ENCODE data around the gene VWA5B1. TPM values are rescaled to one million over a fixed set of nuclear protein-coding genes. Genes with fewer than 3 reads are reported as not detected.

The VWA5B1 gene
- total RNA-seq, 1 experiment from 2014 or later: not detected

GRCh38 chr1:20250340-20250989, 40.2 kb upstream of the VWA5B1 start:
- Mint-ChIP-seq H3K9me3 (ENCODE audit: low read depth, unreplicated experiment) (no peaks in the 10 kb centered on the region), H3K36me3 (ENCODE audit: insufficient read depth, unreplicated experiment) (peaks cover 2% of the 10 kb centered on the region), H3K27me3 (ENCODE audit: unreplicated experiment) (peaks cover 15% of the 10 kb centered on the region), H3K4me3 (ENCODE audit: low read depth, unreplicated experiment) (no peak overlapping the region), H3K4me1 (ENCODE audit: low read depth, unreplicated experiment) (peaks cover 22% of the 10 kb centered on the region), H3K27ac (ENCODE audit: unreplicated experiment) (no peak overlapping the region)
- CTCF ChIA-PET: no interaction called here
- intact Hi-C loops (cut with micrococcal nuclease; ENCODE audit: unreplicated experiment): no loop called here
- TF ChIP-seq CTCF (IDR thresholded peaks at IDR 0.05; ENCODE audit: unreplicated experiment): no peak
- BruUV-seq (replicated peaks): no TSS peak
- peak; percentile 33 for DNase-seq

GRCh38 chr1:20252587-20252986, 38.1 kb upstream of the VWA5B1 start:
- Mint-ChIP-seq H3K4me1 (ENCODE audit: low read depth, unreplicated experiment) (peaks cover 28% of the 10 kb centered on the region), H3K27ac (ENCODE audit: unreplicated experiment) (no peak overlapping the region), H3K27me3 (ENCODE audit: unreplicated experiment) (peaks cover 21% of the 10 kb centered on the region), H3K9me3 (ENCODE audit: low read depth, unreplicated experiment) (no peaks in the 10 kb centered on the region), H3K36me3 (ENCODE audit: insufficient read depth, unreplicated experiment) (peaks cover 4% of the 10 kb centered on the region), H3K4me3 (ENCODE audit: low read depth, unreplicated experiment) (no peak overlapping the region)
- BruUV-seq (replicated peaks): no TSS peak
- intact Hi-C loops (cut with micrococcal nuclease; ENCODE audit: unreplicated experiment): no loop called here
- DNase-seq: no peak
- no peak for TF ChIP-seq CTCF (IDR thresholded peaks at IDR 0.05; ENCODE audit: unreplicated experiment)
- CTCF ChIA-PET: no interaction called here

GRCh38 chr1:20255666-20256065, 35.0 kb upstream of the VWA5B1 start:
- DNase-seq: peak; percentile 22
- intact Hi-C loops (cut with micrococcal nuclease; ENCODE audit: unreplicated experiment): no loop called here
- peaks cover 11% of the 10 kb centered on the region for H3K4me1 Mint-ChIP-seq (ENCODE audit: low read depth, unreplicated experiment)
- peak overlapping the region; percentile 40 for H3K4me3 Mint-ChIP-seq (ENCODE audit: low read depth, unreplicated experiment)
- BruUV-seq (replicated peaks): no TSS peak
- peaks cover 4% of the 10 kb centered on the region for H3K36me3 Mint-ChIP-seq (ENCODE audit: insufficient read depth, unreplicated experiment)
- CTCF ChIA-PET: no interaction called here
- no peak for TF ChIP-seq CTCF (IDR thresholded peaks at IDR 0.05; ENCODE audit: unreplicated experiment)
- no peak overlapping the region for H3K27ac Mint-ChIP-seq (ENCODE audit: unreplicated experiment)
- H3K9me3 Mint-ChIP-seq (ENCODE audit: low read depth, unreplicated experiment): no peaks in the 10 kb centered on the region
- H3K27me3 Mint-ChIP-seq (ENCODE audit: unreplicated experiment): peaks cover 41% of the 10 kb centered on the region

- BruUV-seq (replicated peaks): no TSS peak
- H3K9me3 Mint-ChIP-seq (ENCODE audit: low read depth, unreplicated experiment): no peaks in the 10 kb centered on the region
- peaks cover 11% of the 10 kb centered on the region for H3K4me1 Mint-ChIP-seq (ENCODE audit: low read depth, unreplicated experiment)
- DNase-seq: no peak
- intact Hi-C loops (cut with micrococcal nuclease; ENCODE audit: unreplicated experiment): no loop called here
- CTCF ChIA-PET: no interaction called here
- TF ChIP-seq CTCF (IDR thresholded peaks at IDR 0.05; ENCODE audit: unreplicated experiment): no peak
- peaks cover 56% of the 10 kb centered on the region for H3K27me3 Mint-ChIP-seq (ENCODE audit: unreplicated experiment)
- H3K36me3 Mint-ChIP-seq (ENCODE audit: insufficient read depth, unreplicated experiment): peaks cover 4% of the 10 kb centered on the region
- H3K27ac Mint-ChIP-seq (ENCODE audit: unreplicated experiment): no peak overlapping the region
- no peak overlapping the region for H3K4me3 Mint-ChIP-seq (ENCODE audit: low read depth, unreplicated experiment)
Observed at GRCh38 chr1:20259646-20260045, 31.0 kb upstream of the VWA5B1 start.
